H4 (cell line): ENCODE measurements around the gene SCN5A. TPM values are rescaled to one million over a fixed set of nuclear protein-coding genes. Genes with fewer than 3 reads are reported as not detected.
"Not testable (repeated sequence)": the region's sequence is repeated elsewhere in the genome, so short reads cannot be mapped to it uniquely, and the experiment has no call there.

ENCODE experiments used
- DNase-seq: peaks from one replicate; pipeline ENCODE4 v3.0.0-alpha.2; 2015; ENCODE audit warnings: low spot score
- total RNA-seq: library from RNA; depleted of rRNA; stranded (reverse); fragments of >200 nt; shearing (Covaris generic); gene quantifications from 2 replicates; pipeline ENCODE4 v1.2.3, GENCODE V29; 2014

SCN5A gene
- total RNA-seq, 1 experiment from 2014 or later: 0.85 TPM

- DNase-seq: no peak
Observed at GRCh38 chr3:38579141-38579540, 70.3 kb downstream of the SCN5A start.

- no peak for DNase-seq
Observed at GRCh38 chr3:38578551-38578950, 70.9 kb downstream of the SCN5A start.

- no peak for DNase-seq
Observed at GRCh38 chr3:38578081-38578475, 71.4 kb downstream of the SCN5A start.

- DNase-seq: no peak
Observed at GRCh38 chr3:38577371-38578080, 72.0 kb downstream of the SCN5A start.

GRCh38 chr3:38576526-38577370 is 72.7 kb downstream of the SCN5A start:
- DNase-seq: no peak

- DNase-seq: no peak
Observed at GRCh38 chr3:38576131-38576525, 73.4 kb downstream of the SCN5A start.

- DNase-seq: no peak
Observed at GRCh38 chr3:38575279-38575843, 74.1 kb downstream of the SCN5A start.

- DNase-seq: no peak
Observed at GRCh38 chr3:38574411-38575278, 74.8 kb downstream of the SCN5A start.

- no peak for DNase-seq
Observed at GRCh38 chr3:38573556-38573955, 75.9 kb downstream of the SCN5A start.

GRCh38 chr3:38573111-38573510 is 76.4 kb downstream of the SCN5A start:
- no peak for DNase-seq

GRCh38 chr3:38567498-38567897 is 82.0 kb downstream of the SCN5A start:
- DNase-seq: no peak

- not testable (repeated sequence) for DNase-seq
Observed at GRCh38 chr3:38566794-38567193, 82.7 kb downstream of the SCN5A start.

GRCh38 chr3:38566215-38566528 is 83.3 kb downstream of the SCN5A start:
- DNase-seq: no peak

- DNase-seq: no peak
Observed at GRCh38 chr3:38565339-38566214, 83.9 kb downstream of the SCN5A start.

- DNase-seq: no peak
Observed at GRCh38 chr3:38564631-38565338, 84.7 kb downstream of the SCN5A start.

- no peak for DNase-seq
Observed at GRCh38 chr3:38563886-38564270, 85.6 kb downstream of the SCN5A start.

- no peak for DNase-seq
Observed at GRCh38 chr3:38563070-38563885, 86.2 kb downstream of the SCN5A start.

GRCh38 chr3:38562467-38562925 is 87.0 kb downstream of the SCN5A start:
- DNase-seq: no peak

GRCh38 chr3:38561746-38562466 is 87.6 kb downstream of the SCN5A start:
- no peak for DNase-seq
